Stimulated activated CD8-positive, alpha-beta memory T cell treated with anti-CD3 and anti-CD28 coated beads, Interleukin-15, amount 100 ng/mL, for 1 hour (primary cell): ENCODE data around the gene PAX7.

Source experiments
- DNase-seq: peaks from one replicate; pipeline ENCODE4 v3.0.0-alpha.2; 2020; ENCODE audit warnings: low read depth

The PAX7 gene

DNA sequence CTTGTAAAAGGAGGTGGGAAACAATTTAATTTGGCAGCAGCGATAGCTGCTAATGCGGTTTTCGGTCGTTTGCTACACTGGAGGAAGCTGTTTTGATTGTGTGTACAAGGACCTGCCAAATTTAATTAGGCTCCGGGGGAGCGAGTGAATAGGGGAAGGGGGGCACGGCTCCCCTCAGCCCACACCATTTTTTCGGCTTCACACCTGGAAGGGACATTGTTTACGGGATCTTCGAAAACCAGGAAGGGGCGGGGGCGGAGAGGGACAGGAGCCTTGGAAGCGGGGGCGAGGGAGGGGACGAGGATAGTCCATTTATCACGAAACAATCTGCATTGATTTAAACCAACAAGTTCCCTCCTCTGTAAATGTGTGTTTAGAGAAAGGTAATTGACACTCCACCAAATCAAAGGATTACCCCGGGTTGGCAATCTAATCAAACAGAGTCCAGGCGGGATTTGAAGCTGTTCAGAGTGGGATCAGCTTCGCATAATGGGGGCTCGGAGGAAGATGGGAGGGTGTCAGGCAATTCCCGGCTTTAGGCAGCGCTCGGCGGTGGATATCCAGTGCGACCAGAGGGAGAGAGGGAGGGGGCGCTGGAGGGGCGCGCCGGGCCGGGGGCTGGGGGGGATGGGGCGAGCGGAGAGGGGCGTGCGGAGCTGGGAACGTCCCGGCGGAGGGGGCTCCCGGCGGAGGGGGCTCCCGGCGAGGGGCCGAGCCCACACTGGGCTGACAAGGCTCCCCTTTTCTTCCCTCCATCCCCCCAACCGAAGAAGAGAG is 9.8 kb downstream of the PAX7 start:
- DNase-seq: no peak

DNA sequence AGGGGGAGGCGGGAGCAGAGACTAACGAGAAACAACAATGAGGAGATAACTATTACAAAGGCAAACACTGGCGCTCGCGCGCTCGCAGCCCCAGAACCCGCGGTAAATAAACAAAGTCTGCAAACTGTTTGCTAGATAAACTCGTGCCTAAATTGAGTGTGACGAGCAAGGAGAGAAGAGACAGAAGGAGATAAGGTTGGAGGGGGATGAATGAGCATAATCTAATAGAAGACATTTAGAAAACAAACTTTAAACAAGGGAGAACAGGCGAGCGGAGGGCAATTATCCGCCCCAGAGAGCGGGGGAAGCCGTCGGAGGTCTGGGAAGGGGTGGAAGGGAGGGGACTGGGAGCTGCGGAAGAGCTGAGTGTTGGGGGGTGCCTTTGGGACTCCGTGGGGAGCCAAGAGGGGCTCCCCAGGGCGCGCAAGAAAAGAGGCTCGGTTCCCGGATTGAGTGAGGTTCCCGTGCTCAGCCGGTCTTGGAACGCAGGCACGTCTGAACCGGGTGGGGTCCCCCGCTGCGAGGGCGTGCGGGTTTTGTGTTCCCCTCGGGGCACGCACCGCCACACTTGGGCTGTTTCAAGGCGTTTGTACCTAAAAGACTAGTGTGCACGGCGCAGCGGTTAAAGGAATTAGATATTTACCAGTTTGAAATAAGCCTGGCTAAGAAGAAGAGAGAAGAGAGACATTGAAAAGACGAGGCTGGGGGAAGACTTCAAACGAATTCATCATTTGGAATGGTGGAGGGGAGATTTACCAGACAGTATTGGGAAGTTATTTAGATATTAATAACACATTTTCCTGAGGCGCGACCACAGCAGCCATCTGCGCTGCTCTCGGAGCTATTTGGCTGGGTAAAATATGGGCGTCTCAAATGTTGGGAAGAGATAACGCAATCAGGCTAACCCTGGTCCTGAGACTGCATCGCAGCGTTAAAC is 10.6 kb downstream of the PAX7 start:
- no peak for DNase-seq

DNA sequence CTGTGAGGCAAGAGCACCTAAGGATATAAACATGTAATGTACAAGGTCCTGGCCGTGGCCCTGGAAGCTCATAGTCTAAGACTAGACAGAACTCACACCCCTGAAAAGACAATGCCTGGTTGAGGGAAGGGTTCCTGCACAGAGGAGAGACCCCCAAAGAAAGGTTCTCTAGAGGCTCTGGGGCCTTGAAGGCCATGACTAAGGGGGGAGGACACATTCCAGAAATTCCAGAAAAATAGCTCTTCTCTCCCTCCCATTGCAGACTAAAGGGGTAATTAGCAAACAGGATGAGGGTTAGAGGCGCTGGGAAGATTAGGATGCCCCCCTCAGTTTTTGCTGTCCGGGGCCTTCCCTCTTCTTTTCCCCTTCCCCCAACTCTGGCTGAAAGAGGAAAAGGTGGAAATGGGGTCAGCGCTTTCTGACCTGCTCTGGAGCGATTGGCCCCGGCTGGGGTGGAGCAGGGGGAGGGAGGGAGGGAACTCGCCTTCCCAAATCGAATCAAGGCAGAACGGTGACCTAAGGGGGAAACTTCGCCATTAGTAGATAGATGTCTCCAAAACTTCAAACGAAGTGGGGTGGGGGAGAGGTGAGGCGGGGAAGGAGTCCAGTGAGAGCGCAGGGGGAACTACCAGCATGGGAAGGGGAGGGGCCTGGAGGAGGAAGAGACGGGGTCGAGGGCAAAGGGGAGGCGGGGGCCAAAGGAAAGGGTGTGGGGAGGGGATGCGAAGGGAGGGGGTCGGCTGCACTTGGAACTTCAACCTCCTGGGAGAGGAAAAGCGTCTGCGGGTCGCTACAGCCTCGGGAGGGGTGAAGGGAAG is 11.8 kb downstream of the PAX7 start:
- no peak for DNase-seq

DNA sequence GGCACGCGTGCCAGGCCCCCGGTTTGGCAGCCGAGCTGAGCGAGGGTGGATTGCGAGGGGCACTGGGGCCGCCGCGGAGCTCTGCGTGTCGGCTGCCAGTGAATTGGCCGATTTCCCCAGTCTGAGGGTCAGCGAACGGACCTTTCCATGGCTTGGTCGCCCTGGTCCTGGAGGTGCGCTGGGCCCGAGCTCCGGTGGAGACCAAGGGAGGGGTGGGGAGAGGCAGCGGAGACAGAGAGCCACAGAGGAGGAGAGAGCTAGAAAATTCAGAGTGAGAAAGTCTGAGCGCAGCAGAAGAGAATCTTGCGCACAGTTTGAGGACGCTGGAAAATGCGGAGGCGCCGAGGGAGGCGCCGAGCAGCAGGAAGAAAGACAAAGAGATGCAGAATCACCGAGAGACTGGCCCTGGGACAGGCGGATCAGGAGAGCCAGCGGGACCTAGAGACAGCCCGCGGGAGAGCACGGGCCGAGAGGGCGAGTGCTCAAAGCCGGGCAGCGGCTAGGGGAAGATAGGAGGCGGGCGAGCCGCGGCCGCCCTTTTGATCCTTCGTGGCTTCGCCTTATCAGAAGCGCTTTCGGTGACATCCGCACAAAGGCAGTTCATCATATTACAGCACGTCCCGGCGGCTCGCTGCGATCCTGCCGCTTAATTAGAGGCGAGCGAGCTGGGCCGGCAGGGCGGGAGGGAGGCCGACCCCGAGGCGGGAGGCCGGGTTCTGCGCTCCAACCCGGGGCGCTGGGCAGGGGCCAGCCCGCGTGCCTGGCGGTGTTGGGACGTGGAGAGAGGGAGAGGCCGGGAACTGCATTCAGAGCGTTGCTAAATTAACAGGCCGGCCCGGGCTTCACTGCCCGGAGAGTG is 12.7 kb downstream of the PAX7 start:
- no peak for DNase-seq

DNA sequence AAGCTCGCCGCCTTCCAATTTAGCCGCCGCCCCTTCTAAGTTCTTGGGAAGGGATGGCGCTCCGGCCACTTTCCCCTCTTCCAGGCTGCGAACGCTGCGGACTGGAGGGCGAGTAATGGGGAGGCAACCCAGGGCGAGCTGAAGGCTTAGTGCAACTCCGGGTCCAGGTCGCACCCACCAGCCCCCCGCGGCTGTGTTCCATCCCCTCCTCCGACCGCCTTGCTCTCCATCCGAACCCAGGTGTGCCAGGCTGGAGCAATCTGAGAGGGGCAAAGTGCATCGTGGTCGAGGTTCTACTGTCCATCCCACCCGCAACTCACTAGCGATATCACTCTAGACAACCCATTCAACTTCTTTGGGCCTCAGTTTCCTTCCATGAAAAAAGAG is 13.4 kb downstream of the PAX7 start:
- no peak for DNase-seq

DNA sequence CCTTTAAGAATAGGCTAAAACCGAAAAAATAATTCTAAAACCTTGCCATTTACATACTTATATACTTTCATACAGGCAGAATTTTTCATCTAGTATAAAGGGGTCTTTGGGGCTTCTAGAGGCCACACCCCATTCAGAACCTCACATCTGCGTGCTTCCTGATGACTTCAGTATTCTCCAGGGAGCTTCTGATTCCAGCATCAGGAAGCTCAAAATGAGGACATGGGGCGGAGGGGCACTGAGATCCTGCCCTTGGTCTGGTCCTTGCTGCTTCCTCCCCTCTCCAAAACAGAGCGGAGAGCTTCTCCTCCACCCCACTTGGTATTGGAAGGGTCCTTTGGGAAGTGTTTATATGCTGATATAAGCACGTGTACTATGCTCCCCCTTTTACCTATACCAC is 13.8 kb downstream of the PAX7 start:
- no peak for DNase-seq

DNA sequence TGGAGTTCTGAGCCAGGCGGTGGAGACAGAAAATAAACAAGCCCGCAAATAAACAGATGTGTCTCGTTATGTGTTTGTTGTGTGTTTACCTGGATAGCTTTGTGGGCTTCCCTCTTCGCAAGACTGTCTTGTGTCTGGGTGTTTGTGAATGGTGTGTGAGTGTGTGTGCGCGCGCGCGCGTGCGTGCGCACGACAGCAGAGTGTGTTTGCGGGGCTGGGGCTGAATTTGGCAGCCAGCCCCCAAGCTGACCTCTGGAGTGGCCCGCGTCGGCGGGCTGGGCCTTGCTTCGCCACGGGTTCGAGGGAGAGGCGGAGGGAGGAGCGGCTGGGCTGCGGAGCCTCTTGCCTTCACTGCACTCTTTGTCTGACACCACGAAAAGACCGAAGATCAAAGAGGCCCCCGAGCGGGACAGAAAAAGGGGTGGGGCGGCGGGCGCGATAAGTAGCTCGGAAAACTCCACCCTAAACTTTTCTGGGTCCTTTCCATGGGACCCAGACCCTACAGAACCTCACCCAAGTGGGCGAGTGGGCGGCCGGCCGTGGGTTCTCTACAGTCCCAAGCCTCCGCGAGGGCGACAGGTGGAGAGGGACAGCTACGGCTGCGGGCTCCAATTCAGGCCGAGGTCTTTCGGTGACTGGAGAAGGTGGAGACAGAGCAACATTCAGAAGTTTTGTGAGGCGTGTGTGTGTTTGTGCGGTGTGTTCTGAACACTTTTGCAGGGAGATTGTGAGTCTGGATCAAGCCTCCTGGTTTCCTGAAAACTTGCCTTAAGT is 14.5 kb downstream of the PAX7 start:
- DNase-seq: no peak

DNA sequence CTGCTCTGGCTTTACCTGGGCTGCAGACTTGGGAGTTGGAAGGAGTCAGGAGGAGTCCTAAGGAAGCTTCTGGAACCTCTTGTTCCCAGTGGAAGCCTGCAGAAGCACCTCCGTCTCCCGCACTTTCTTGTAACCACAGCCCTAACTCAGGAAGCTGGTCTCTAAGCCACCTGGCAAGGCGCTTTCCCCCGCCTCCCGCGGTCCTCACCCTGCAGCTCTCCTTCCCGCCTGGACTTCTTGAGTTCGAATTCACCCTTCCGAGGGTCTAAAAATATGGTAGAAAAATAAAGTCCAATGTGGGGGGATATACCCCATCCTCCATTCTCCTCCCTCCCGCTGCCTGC is 15.1 kb downstream of the PAX7 start:
- no peak for DNase-seq

DNA sequence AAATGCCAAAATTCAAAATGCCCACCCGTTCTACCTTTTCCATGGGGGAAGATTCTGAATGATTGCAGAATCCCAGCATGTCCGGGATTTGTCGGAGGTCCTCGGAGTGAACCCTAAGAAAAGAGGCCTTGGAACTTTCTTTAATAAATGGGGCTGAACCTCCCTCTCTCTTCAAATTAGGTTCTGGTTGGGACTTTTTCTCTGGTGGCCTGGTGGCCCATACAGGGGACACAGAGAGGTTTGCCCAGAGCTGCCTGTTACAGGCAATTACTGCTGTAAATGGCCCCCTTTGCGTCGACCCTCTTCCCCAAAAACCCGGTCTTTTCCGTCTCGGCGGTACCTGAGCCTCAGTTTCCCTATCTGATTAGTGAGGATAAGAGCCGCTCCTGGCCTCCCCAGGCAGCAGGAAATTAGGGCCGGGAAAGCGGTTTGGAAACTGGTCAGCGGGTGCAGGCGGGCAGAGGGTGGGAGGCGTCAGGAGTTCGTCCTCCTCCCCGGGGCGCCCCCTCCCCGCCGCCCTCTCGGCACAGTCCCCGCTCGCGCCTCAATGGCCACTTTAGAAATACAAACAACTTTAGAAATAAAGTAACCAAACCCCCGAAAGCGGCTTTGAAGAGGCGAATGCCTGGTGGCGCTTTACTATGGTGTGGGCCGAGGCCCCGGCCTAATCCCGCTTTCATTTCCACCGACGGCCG is 15.6 kb downstream of the PAX7 start:
- no peak for DNase-seq

DNA sequence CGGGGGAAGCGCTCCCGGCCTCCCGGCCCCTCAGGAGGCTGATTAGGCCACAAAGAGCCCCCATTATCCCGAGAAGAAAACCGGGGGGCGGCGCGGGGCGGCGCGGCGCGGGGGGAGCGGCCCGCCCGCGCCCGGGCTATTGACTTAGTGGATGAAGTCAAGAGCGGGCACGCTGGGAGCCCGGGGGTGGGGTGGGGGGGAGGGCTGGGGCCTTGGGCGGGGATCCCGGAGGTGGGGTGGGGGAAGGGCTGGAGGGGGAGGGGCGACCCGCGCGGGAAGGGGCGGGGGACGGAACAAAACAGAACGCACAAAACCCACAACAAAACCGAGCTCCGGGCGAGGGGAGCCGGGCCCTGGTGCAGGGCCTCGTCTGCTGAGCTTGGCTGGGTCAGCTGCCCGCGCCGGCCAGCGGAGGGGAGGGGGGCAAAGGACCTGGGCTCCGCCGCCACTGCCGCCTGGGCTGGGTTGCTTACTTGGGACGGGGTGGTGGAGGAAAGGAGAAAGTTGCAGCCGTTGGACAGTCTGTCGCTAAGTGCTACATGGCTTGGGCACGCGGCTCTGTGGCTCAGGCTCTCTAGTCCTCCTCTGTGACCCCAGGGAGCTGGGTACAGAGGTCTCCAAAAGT is 16.3 kb downstream of the PAX7 start:
- DNase-seq: no peak

DNA sequence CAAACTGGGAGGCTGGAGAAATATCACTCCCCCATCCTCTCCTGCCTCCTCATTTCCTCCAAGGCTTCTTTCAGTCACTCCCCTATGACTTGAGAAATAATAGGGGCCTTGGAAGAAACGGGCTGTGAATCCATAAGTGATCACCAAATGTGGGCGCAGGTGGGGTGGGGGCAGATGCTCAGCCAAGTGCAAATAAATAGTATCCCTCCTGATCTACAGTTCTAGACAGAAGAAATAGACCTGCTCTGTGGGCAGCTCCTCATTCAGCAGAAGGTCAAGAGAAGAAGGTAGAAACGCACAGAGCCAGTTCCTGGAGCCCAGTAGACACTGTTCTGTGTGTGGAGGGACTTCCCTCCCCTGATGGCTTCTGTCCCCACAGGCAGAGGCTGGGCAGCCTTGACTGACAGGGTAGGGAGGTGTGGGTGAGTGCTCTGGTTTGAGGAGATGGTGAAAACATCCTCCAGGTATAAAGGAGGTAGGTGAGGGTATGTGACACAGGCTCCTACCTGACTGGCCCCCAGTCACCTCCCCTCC is 17.1 kb downstream of the PAX7 start:
- DNase-seq: no peak

DNA sequence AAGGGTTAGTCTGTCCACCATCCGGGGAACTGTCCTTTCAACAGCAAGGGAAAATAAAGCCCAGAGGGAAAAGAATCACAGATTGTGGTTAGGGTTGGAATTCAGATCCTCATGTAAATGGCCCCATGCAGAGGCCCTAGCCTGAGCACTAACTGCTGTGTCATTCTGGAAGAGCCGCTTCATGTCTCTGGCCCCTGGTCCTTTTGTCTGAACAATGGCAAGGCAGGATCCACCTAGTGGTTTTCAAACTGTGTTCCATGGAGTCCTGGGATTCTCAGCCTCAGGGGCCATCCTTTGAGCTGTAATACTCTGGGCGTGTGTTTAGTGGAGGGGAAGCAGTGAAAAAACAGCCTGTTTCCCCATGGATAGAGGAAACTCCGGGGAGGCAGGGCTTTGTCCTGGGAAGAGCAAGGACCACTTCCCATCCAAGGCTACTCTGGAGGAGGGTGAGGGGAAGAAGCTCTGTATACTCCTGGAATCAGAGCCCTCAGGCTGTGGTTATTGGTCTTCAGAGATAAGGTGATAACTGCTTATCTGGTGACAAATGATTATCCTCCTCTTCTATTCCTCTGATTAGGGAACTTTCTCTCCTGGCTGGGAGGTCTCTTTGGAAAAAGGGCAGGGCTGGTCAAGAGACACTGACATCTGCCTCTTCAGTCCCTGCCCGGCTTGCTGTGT is 19.2 kb downstream of the PAX7 start:
- DNase-seq: no peak

DNA sequence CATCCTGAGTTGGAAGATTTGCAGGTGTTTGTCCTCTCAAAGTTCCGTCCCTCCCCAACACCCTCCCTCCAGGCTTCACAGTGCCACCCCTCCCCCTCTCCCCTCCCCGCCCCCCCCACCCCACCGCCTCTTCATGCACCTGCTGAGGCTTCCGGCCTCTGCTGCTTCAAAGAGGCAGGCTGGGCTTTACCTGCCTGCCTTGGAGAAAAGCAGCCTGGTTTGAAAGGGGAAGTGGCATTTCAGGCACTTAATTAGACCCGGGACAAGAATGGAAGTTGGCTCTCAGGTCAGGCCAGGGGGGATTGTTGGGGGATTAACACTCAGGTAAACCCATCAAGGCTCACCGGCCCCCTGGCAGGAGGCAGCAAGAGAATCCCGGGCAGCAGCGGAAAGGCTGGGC is 21.1 kb downstream of the PAX7 start:
- no peak for DNase-seq

DNA sequence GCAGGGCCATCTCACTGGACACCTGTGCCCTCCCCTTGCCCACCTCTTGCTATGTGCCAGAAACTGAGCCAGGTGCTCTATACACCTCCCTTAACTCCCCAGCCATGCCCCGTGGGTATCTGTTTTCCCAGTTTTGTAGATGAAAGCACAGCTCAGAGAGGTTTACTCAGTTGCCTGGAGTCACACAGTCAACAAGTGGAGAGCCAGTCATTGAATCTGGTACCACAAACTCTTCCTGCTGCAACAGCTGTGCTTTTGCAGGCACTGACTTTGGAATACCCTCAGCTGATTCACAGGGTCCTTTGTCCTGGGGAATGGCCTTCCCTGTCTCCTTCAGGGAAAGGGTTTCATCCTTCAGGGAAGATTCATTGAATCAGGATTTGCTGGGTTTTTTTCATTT is 22.1 kb downstream of the PAX7 start:
- no peak for DNase-seq

DNA sequence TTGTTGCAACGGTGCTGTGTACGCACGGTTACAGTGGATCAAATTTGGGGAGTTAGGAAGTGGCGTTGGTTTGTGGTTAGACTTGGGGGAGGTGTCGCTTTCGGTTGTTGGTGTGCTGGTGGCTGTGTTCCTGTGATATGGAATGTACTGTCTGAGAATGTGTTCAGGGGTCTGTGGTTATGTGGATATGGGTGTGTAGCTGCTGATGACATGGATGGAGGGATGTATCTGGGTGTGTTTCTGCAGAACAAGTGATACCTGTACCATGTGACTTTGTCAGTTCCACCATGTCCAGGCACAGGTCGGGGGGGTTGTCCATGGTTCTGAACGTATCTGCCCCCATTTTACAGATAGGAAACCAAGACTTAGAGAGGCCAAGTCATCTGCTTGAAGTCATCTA is 22.7 kb downstream of the PAX7 start:
- no peak for DNase-seq

DNA sequence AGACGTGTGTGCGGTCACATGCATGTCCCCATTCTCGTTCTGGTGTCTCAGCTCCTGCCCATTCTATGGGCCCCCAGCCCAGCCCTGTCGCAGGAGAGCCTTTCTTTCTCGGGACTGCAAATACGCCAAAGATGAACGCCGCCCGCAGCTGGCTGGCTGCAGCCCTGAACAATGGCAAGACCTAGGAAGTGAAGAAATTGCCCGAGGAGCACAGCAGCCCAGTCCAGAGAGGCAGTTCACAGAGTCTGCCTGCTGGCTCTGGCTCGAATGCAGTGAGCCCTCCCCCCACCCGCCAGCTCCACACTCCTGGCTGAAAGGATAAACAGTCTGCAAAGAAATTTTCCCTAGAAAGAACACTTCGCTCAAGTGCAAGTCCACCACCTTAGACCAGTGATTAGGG is 23.3 kb downstream of the PAX7 start:
- DNase-seq: no peak

DNA sequence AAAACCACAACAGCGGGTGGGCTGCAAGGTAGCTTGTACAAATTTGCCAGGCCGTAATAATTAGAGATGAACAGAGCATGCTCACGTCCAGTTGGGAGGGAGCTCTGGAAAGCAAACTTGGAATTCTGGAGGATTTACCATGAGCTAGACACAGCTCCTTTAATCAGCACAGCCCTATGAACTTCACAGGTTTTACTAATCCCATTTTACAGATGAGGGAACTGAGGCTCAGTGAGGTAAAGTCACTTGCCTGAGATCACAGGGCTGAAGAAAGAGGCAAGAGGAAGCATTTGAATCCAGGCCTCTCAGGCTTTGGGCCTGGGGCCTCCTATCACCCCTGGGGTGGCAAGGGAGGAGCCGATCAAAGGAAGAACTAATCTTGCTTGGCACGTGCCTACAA is 24.0 kb downstream of the PAX7 start:
- DNase-seq: no peak

DNA sequence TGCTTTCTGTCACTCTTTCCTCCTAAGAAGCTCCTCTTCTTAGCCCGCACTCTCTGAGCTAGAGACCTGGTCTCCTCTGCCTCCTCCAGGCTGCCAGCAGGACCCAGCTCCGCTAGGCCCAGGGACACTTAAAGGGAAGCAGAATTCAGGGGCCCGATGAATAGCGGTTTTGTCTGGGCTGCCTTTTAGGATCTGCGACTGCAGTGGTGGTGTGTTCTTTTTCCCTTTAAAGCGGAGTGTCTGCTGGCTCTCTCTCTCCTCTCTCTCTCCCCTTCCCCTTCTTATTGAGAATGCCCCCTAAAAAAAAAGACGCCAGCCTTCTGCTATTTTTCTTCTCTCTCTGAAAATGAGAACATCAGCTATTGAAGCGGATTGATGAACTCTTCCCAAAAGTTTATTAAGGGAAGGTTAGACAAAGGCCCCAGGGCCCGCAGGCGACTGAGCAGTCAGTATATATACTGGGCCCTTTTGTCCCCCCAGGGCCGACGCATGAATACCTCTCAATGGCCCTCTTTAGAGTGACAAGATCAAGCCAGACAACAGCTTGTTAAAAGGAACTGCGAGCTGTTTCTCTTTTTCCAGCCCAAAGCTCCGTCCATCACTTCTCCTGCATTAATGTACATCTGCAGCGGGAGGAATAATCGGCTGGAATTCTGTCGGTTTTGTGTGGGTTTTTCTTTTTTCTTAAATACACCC is 27.0 kb downstream of the PAX7 start:
- DNase-seq: no peak
